ENCODE results near the gene PPP1R1B.

PPP1R1B gene

GRCh38 chr17:39653662-39654331 lies 27.0 kb downstream of the PPP1R1B start:
- peak; percentile 88 for DNase-seq (ENCODE audit: low spot score)

GRCh38 chr17:39655105-39655504 lies 28.4 kb downstream of the PPP1R1B start:
- no peak for DNase-seq (ENCODE audit: low spot score)

- DNase-seq (ENCODE audit: low spot score): no peak
Measured at GRCh38 chr17:39658346-39658745, 31.6 kb downstream of the PPP1R1B start.

GRCh38 chr17:39658760-39659159 lies 32.0 kb downstream of the PPP1R1B start:
- no peak for DNase-seq (ENCODE audit: low spot score)

- no peak for DNase-seq (ENCODE audit: low spot score)
Measured at GRCh38 chr17:39659279-39660010, 32.7 kb downstream of the PPP1R1B start.

GRCh38 chr17:39660011-39660360 lies 33.2 kb downstream of the PPP1R1B start:
- no peak for DNase-seq (ENCODE audit: low spot score)

- no peak for DNase-seq (ENCODE audit: low spot score)
Measured at GRCh38 chr17:39660397-39661385, 33.9 kb downstream of the PPP1R1B start.

- no peak for DNase-seq (ENCODE audit: low spot score)
Measured at GRCh38 chr17:39661744-39662541, 35.2 kb downstream of the PPP1R1B start.

GRCh38 chr17:39662551-39663339 lies 36.0 kb downstream of the PPP1R1B start:
- no peak for DNase-seq (ENCODE audit: low spot score)

- no peak for DNase-seq (ENCODE audit: low spot score)
Measured at GRCh38 chr17:39663340-39663687, 36.6 kb downstream of the PPP1R1B start.

GRCh38 chr17:39663688-39664580 lies 37.2 kb downstream of the PPP1R1B start:
- peak; percentile 76 for DNase-seq (ENCODE audit: low spot score)

GRCh38 chr17:39664581-39665561 lies 38.1 kb downstream of the PPP1R1B start, which contains the start of gene TCAP:
Gene TCAP, plus strand, starts transcription at chr17:39665349. Its CDS starts 11 bp downstream, at chr17:39665360.
- no peak for DNase-seq (ENCODE audit: low spot score)

GRCh38 chr17:39665642-39666224 lies 39.0 kb downstream of the PPP1R1B start:
- DNase-seq (ENCODE audit: low spot score): peak; percentile 46

GRCh38 chr17:39666231-39666600 lies 39.5 kb downstream of the PPP1R1B start:
- DNase-seq (ENCODE audit: low spot score): no peak

- DNase-seq (ENCODE audit: low spot score): no peak
Measured at GRCh38 chr17:39666601-39667261, 40.0 kb downstream of the PPP1R1B start.

GRCh38 chr17:39667262-39667944 lies 40.7 kb downstream of the PPP1R1B start:
- no peak for DNase-seq (ENCODE audit: low spot score)
